H1 (cell line): Measurements from ENCODE around the gene SNX21. TPM values are rescaled to one million over a fixed set of nuclear protein-coding genes. Genes with fewer than 3 reads are reported as not detected.

Experiments
- CTCF ChIA-PET: fragments of 300-600 bp; sonication (Branson Sonifier 250); formaldehyde crosslinking; loops from one replicate; lab custom pipeline; 2021; ENCODE audit not compliant: partially characterized antibody; lab: Charles Lee
- POLR2A ChIA-PET: fragments of 300-600 bp; sonication (Branson Sonifier 250); formaldehyde crosslinking; loops from one replicate; lab custom pipeline; 2021; ENCODE audit warnings: inconsistent platforms; ENCODE audit not compliant: partially characterized antibody; lab: Charles Lee
- DNase-seq, 2 experiments: peaks; one replicate each; pipeline versions ENCODE4 v3.0.0 to v3.0.0-alpha.2; 2010 to 2022; ENCODE audit warnings: low spot score in 2 of 2, low read depth in 1 of 2, mixed read lengths in 1 of 2
- FAIRE-seq: peaks from 2 replicates; lab custom pipeline; 2011; peaks lifted over from hg19 to GRCh38; lab: Jason Lieb, UNC
- H2AFZ ChIP-seq: 2 replicates; pipeline ENCODE4 v1.8.1; 2012; ENCODE audit warnings: low read length, inconsistent platforms
- H2AK5ac ChIP-seq: 2 replicates; pipeline ENCODE4 v1.6.1; 2013; ENCODE audit warnings: low read depth, low read length
- H2BK120ac ChIP-seq: replicated peaks from 2 replicates; pipeline ENCODE3; 2013; ENCODE audit warnings: low read depth, low read length, inconsistent platforms
- H2BK12ac ChIP-seq: 2 replicates; pipeline ENCODE4 v1.6.1; 2013; ENCODE audit warnings: low read depth, low read length
- H2BK15ac ChIP-seq: 2 replicates; pipeline ENCODE4 v1.6.1; 2013; ENCODE audit warnings: low read length
- H2BK20ac ChIP-seq: 2 replicates; pipeline ENCODE4 v1.6.1; 2013; ENCODE audit warnings: low read length
- H2BK5ac ChIP-seq: 2 replicates; pipeline ENCODE4 v1.6.1; 2013; ENCODE audit warnings: low read depth, low read length
- H3K14ac ChIP-seq: 2 replicates; pipeline ENCODE4 v1.6.1; 2013; ENCODE audit warnings: inconsistent platforms; ENCODE audit not compliant: insufficient read length
- H3K18ac ChIP-seq: 2 replicates; pipeline ENCODE4 v1.6.1; 2013; ENCODE audit warnings: low read length; ENCODE audit errors: extremely low read depth
- H3K23ac ChIP-seq: 2 replicates; pipeline ENCODE4 v1.6.1; 2013; ENCODE audit warnings: inconsistent platforms; ENCODE audit not compliant: insufficient read length
- H3K23me2 ChIP-seq: 2 replicates; pipeline ENCODE4 v1.6.1; 2013; ENCODE audit warnings: low read depth, low read length
- H3K27ac ChIP-seq: 2 replicates; pipeline ENCODE4 v1.6.1; 2011; ENCODE audit warnings: low read depth, low read length, inconsistent platforms
- H3K27me3 ChIP-seq, 4 experiments: replicated peaks in 1 of 4; 1 replicate in 1 of 4; 2 replicates in 3 of 4; pipeline versions ENCODE4 v1.6.1 to v1.8.1; 2011 to 2013; ENCODE audit warnings: low read length in 3 of 4, mild to moderate bottlenecking in 3 of 4, inconsistent platforms in 2 of 4, mixed read lengths in 2 of 4, moderate library complexity in 1 of 4; ENCODE audit not compliant: control insufficient read depth in 3 of 4, insufficient read depth in 3 of 4; ENCODE audit errors: extremely low read depth in 1 of 4
- H3K36me3 ChIP-seq, 4 experiments: 2 replicates each; pipeline versions ENCODE4 v1.6.1 to v1.8.1; 2011 to 2013; ENCODE audit warnings: mild to moderate bottlenecking in 4 of 4, low read length in 3 of 4, moderate library complexity in 2 of 4, control low read depth in 1 of 4, inconsistent platforms in 1 of 4; ENCODE audit not compliant: insufficient read depth in 4 of 4, control insufficient read depth in 2 of 4
- H3K4ac ChIP-seq: replicated peaks from 2 replicates; pipeline ENCODE3; 2013; ENCODE audit warnings: low read length, low read depth, mixed read lengths, inconsistent platforms; ENCODE audit not compliant: insufficient read length
- H3K4me1 ChIP-seq, 4 experiments: replicated peaks in 1 of 4; 1 replicate in 1 of 4; 2 replicates in 3 of 4; pipeline versions ENCODE4 v1.6.1 to v1.8.1; 2011 to 2013; ENCODE audit warnings: low read length in 3 of 4, inconsistent platforms in 2 of 4, mixed read lengths in 1 of 4; ENCODE audit not compliant: insufficient read depth in 4 of 4, control insufficient read depth in 3 of 4
- H3K4me2 ChIP-seq, 2 experiments: 2 replicates each; pipeline versions ENCODE4 v1.6.1 to v1.8.1; 2011 to 2013; ENCODE audit warnings: low read depth in 2 of 2, low read length in 2 of 2, control low read depth in 1 of 2, inconsistent platforms in 1 of 2, mild to moderate bottlenecking in 1 of 2; ENCODE audit not compliant: insufficient read depth in 1 of 2
- H3K4me3 ChIP-seq, 4 experiments: fragments of 200-600, 300-600 bp in 1 of 4; sonication (generic), shearing (Covaris generic), sonication (Bioruptor Twin) in 1 of 4; 2 replicates each; pipeline versions ENCODE4 v1.5.1 to v1.8.1; 2011 to 2016; ENCODE audit warnings: low read length in 4 of 4, low read depth in 3 of 4, control low read depth in 2 of 4, inconsistent platforms in 2 of 4, mild to moderate bottlenecking in 2 of 4, mixed read lengths in 1 of 4, moderate library complexity in 1 of 4; ENCODE audit not compliant: insufficient read depth in 2 of 4; ENCODE audit errors: extremely low read depth in 1 of 4
- H3K56ac ChIP-seq: replicated peaks from 2 replicates; pipeline ENCODE3; 2013; ENCODE audit warnings: low read depth, mild to moderate bottlenecking, mixed read lengths, low read length, inconsistent platforms; ENCODE audit not compliant: insufficient read length
- H3K79me1 ChIP-seq: 2 replicates; pipeline ENCODE4 v1.6.1; 2013; ENCODE audit warnings: low read depth, low read length, control low read depth
- H3K79me2 ChIP-seq, 2 experiments: 2 replicates each; pipeline versions ENCODE4 v1.6.1 to v1.8.1; 2012 to 2013; ENCODE audit warnings: low read length in 2 of 2, mild to moderate bottlenecking in 2 of 2, inconsistent platforms in 1 of 2; ENCODE audit not compliant: insufficient read depth in 2 of 2, control insufficient read depth in 1 of 2
- H3K9ac ChIP-seq, 4 experiments: replicated peaks in 1 of 4; 1 replicate in 1 of 4; 2 replicates in 3 of 4; pipeline versions ENCODE4 v1.6.1 to v1.8.1; 2011 to 2013; ENCODE audit warnings: low read depth in 3 of 4, low read length in 3 of 4, control low read depth in 2 of 4, mild to moderate bottlenecking in 2 of 4, moderate library complexity in 2 of 4, inconsistent platforms in 1 of 4; ENCODE audit errors: extremely low read depth in 1 of 4
- H3K9me3 ChIP-seq, 2 experiments: 2 replicates each; pipeline versions ENCODE4 v1.6.1 to v1.8.1; 2012 to 2013; ENCODE audit warnings: mild to moderate bottlenecking in 2 of 2, moderate library complexity in 2 of 2, control low read depth in 1 of 2, inconsistent platforms in 1 of 2, low read depth in 1 of 2, low read length in 1 of 2, mixed read lengths in 1 of 2; ENCODE audit not compliant: insufficient read depth in 2 of 2
- H4K20me1 ChIP-seq, 2 experiments: replicated peaks in 1 of 2; 2 replicates each; pipeline versions ENCODE3 to v1.8.1; 2011 to 2013; ENCODE audit warnings: inconsistent platforms in 2 of 2, low read length in 2 of 2, mild to moderate bottlenecking in 1 of 2; ENCODE audit not compliant: insufficient read depth in 2 of 2, control insufficient read depth in 1 of 2
- H4K5ac ChIP-seq: 2 replicates; pipeline ENCODE4 v1.6.1; 2013; ENCODE audit warnings: low read length, low read depth, mixed read lengths, inconsistent platforms; ENCODE audit not compliant: insufficient read length
- H4K8ac ChIP-seq: 2 replicates; pipeline ENCODE4 v1.8.0; 2013; ENCODE audit warnings: mild to moderate bottlenecking, moderate library complexity, low read length, inconsistent platforms; ENCODE audit not compliant: insufficient read depth; ENCODE audit errors: extremely low read depth
- H4K91ac ChIP-seq: replicated peaks from 2 replicates; pipeline ENCODE3; 2013; ENCODE audit warnings: low read length, mixed read lengths, inconsistent platforms; ENCODE audit not compliant: insufficient read length
- CBX5 ChIP-seq: fragments of 300-800, 300-1000 bp; sonication (generic); IDR thresholded peaks from 2 replicates; pipeline ENCODE4 v1.7.1; 2016; ENCODE audit warnings: antibody characterized with exemption, low read length, low read depth
- POLR2AphosphoS5 ChIP-seq: IDR thresholded peaks from 2 replicates; pipeline ENCODE4 v1.6.1; 2011; ENCODE audit warnings: low read depth, low read length
- WGBS, 2 experiments: shearing (Covaris generic) in 1 of 2; methylation state at CpG; one replicate each; pipeline versions ENCODE4 v1.1.6 to v1.1.7; 2013 to 2015; ENCODE audit warnings: low lambda C conversion rate in 2 of 2, mixed read lengths in 2 of 2, inconsistent platforms in 1 of 2, low coverage in 1 of 2, missing lambda C conversion rate in 1 of 2; ENCODE audit not compliant: insufficient replicate concordance in 2 of 2, insufficient coverage in 1 of 2, insufficient read length in 1 of 2; ENCODE audit errors: extremely low coverage in 1 of 2, missing lambda C conversion rate in 1 of 2; 5-methylcytosine and 5-hydroxymethylcytosine counted together
- polyA plus RNA-seq, 7 experiments: library from polyadenylated mRNA; depleted of rRNA in 3 of 7; stranded (reverse) in 5 of 7; unstranded in 2 of 7; fragments of >200 nt in 5 of 7; fragments of 200-250 nt in 2 of 7; gene quantifications; 1 replicate in 5 of 7; 2 replicates in 1 of 7; 4 replicates in 1 of 7; pipeline versions ENCODE4 v1.2.1 to v1.2.3, GENCODE V29; 2011 to 2013; ENCODE audit warnings: missing spikeins in 2 of 7, mixed read lengths in 2 of 7
- total RNA-seq: library from RNA; stranded (reverse); fragmentation: NEBNext Ultra II Directional; extraction: Animal tissue kit (Norgen Biotek cat#: 25700); gene quantifications from 2 replicates; pipeline ENCODE4 v1.2.1, GENCODE V29; 2021

The SNX21 gene
- total and polyA plus RNA-seq, 2 of the 8 experiments (the other 6 are each of a cell fraction or from before 2014, with no cell fraction given), result 15.8 to 16.8 TPM

- ChIA-PET CTCF (interaction anchor here (0.9 to 2.5 kb wide), 5 partner anchors 16 to 153 kb away, joined by 3 to 13 read pairs (median 5); no protein-coding TSS in a partner anchor), POLR2A (interaction anchor here (0.6 to 10.4 kb wide), 17 partner anchors 9 to 342 kb away, joined by 3 to 96 read pairs (median 4); partner anchors contain the start of genes ACOT8, SNX21, TNNC2 and ZSWIM3)
- H3K36me3 ChIP-seq, result peaks cover 16 to 38% (median 25%) of the 10 kb centered on the region in 4 experiments
- no peak overlapping the region for H2BK15ac ChIP-seq
- FAIRE-seq (no peak), DNase-seq (no peak)
- H2BK20ac ChIP-seq, result no peak overlapping the region
- peaks cover 7 to 19% of the 10 kb centered on the region in 2 experiments for H3K79me2 ChIP-seq
- no peak overlapping the region for H3K4me2 ChIP-seq
- no peak overlapping the region for H3K23ac ChIP-seq
- peaks cover 0 to 4% (median 2%) of the 10 kb centered on the region in 4 experiments; a peak in 3 of 7 replicates for H3K4me1 ChIP-seq
- peaks cover 5% of the 10 kb centered on the region for H3K79me1 ChIP-seq
- H3K23me2 ChIP-seq, result peaks cover 9% of the 10 kb centered on the region; the same call in 1 of the 2 replicates
- no peak overlapping the region for H3K4ac ChIP-seq
- WGBS, 2 experiments, result 81% methylated on average over 9 of the region's 9 CpGs; no CpG with 5 or more reads in 1 of the 2 experiments
- no peaks in the 10 kb centered on the region for H3K27me3 ChIP-seq
- no peaks in the 10 kb centered on the region for H3K9me3 ChIP-seq
- H4K8ac ChIP-seq, result no peak overlapping the region
- H2BK5ac ChIP-seq, result no peak overlapping the region
- no peak overlapping the region for H4K91ac ChIP-seq
- H2BK12ac ChIP-seq, result no peak overlapping the region
- no peak overlapping the region for H2BK120ac ChIP-seq
- TF ChIP-seq CBX5 (no peak), POLR2AphosphoS5 (peak; percentile 38; the same call in 1 of the 2 replicates)
- no peak overlapping the region for H3K9ac ChIP-seq
- no peak overlapping the region for H3K27ac ChIP-seq
- peaks cover 5 to 7% of the 10 kb centered on the region in 2 experiments for H4K20me1 ChIP-seq
- H3K14ac ChIP-seq, result no peak overlapping the region
- H2AK5ac ChIP-seq, result no peak overlapping the region
- no peak overlapping the region for H3K4me3 ChIP-seq
- no peak overlapping the region for H3K18ac ChIP-seq
- no peak overlapping the region for H3K56ac ChIP-seq
- no peak overlapping the region for H2AFZ ChIP-seq
- no peak overlapping the region for H4K5ac ChIP-seq
Observed at GRCh38 chr20:45817376-45818194, 16.0 kb upstream of the SNX21 start.
